Progenitor cell of endocrine pancreas (in vitro differentiated cells): Measurements from ENCODE around the gene PHYKPL. TPM values are rescaled to one million over a fixed set of nuclear protein-coding genes. Genes with fewer than 3 reads are reported as not detected.

Source experiments
- DNase-seq: peaks from one replicate; pipeline ENCODE4 v3.0.0; 2021; ENCODE audit warnings: low spot score; ENCODE audit not compliant: unreplicated experiment
- H3K27ac Mint-ChIP-seq: 2 replicates; pipeline ENCODE4 v1.8.0; 2021; ENCODE audit warnings: mild to moderate bottlenecking, moderate library complexity, mixed read lengths
- H3K27me3 Mint-ChIP-seq: 2 replicates; pipeline ENCODE4 v1.8.0; 2021; ENCODE audit warnings: mixed read lengths
- H3K36me3 Mint-ChIP-seq: 2 replicates; pipeline ENCODE4 v1.8.0; 2022; ENCODE audit warnings: mixed read lengths; ENCODE audit not compliant: insufficient read depth
- H3K4me1 Mint-ChIP-seq: 2 replicates; pipeline ENCODE4 v1.8.0; 2021; ENCODE audit warnings: low read depth, mixed read lengths
- H3K4me3 Mint-ChIP-seq: 2 replicates; pipeline ENCODE4 v1.8.0; 2021; ENCODE audit warnings: low read depth, mild to moderate bottlenecking, moderate library complexity, mixed read lengths
- H3K9me3 Mint-ChIP-seq: 2 replicates; pipeline ENCODE4 v1.8.0; 2021; ENCODE audit warnings: low read depth, mixed read lengths
- total RNA-seq: library from RNA; stranded (reverse); gene quantifications from 2 replicates; pipeline ENCODE4 v1.2.1, GENCODE V29; 2021
- TF ChIP-seq, protein P1 (sequence below): fragments of 200-600 bp; sonication (generic); IDR thresholded peaks from one replicate; pipeline ENCODE4 v1.5.0; 2021; ENCODE audit warnings: antibody characterized with exemption, mild to moderate bottlenecking; ENCODE audit not compliant: unreplicated experiment

PHYKPL gene
- total RNA-seq, 1 donor from 2014 or later, result 113 TPM

DNA sequence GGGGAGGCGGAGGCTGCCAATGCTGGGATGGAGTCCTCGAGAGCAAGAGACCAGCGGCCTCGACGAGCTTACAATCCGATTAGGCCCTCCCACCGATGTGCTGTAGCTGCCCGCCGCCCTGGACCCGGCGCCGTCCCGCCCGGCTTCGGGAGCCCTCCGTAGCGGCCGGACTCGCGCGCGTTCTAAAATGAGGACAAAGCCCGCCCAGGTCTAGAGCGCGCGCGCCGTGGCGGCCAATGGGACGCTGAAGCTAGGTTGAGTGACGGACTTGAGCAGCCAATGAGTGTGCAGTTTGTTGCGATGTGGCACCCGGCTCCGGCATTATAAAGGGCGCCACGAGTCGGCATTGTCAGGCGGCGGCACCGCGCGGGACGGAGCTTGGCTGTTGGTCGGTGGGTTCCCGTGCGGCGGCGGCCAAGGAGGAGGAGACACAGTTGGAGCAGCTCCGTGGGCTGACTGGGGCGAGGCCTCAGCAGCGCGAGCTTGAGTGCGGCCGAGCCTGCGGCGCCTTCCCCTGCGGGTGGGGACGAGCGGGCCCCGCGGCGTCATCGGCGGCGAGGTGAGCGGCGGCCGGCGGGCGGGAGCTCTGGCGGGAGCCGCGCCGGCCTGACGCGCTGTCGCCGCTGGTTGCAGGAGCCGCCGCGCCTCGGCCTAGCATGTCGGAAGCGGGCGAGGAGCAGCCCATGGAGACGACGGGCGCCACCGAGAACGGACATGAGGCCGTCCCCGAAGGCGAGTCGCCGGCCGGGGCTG, 28.2 kb downstream of the PHYKPL start, which contains the start of gene HNRNPAB:
Gene HNRNPAB, plus strand, starts transcription at position 352 of the 753 bp plus-strand sequence. Its CDS starts 305 bp downstream, at position 657.
- DNase-seq, result peak; percentile 93
- Mint-ChIP-seq H3K4me3 (peak within 1 kb of the TSS; percentile 98), H3K27me3 (peaks cover 3% of the 10 kb centered on the region), H3K9me3 (no peaks in the 10 kb centered on the region), H3K27ac (peak within 1 kb of the TSS; percentile 100), H3K36me3 (peaks cover 23% of the 10 kb centered on the region), H3K4me1 (peaks cover 20% of the 10 kb centered on the region)
- TF ChIP-seq, protein P1, sequence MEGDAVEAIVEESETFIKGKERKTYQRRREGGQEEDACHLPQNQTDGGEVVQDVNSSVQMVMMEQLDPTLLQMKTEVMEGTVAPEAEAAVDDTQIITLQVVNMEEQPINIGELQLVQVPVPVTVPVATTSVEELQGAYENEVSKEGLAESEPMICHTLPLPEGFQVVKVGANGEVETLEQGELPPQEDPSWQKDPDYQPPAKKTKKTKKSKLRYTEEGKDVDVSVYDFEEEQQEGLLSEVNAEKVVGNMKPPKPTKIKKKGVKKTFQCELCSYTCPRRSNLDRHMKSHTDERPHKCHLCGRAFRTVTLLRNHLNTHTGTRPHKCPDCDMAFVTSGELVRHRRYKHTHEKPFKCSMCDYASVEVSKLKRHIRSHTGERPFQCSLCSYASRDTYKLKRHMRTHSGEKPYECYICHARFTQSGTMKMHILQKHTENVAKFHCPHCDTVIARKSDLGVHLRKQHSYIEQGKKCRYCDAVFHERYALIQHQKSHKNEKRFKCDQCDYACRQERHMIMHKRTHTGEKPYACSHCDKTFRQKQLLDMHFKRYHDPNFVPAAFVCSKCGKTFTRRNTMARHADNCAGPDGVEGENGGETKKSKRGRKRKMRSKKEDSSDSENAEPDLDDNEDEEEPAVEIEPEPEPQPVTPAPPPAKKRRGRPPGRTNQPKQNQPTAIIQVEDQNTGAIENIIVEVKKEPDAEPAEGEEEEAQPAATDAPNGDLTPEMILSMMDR, result no peak

DNA sequence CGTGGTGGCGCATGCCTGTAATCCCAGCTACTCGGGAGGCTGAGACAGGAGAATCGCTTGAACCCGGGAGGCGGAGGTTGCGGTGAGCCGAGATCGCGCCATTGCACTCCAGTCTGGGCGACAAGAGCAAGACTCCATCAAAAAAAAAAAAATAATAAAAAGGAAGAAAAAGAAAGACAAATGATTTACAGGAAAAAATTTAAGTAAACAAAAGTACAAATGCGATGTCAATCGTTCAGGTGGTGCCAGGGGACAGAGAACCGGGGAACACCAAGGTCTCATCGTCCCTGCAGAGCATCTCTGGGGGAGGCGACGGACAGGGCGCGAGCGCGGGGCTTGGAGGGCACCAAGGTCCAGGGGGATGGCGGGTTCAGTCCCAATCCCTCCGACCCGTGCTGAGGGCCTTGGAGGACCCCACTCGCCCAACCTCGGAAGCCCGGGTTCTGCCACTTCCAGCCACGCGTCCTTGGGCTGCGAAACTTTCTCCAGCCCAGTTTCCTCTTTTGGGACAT, 28.9 kb downstream of the PHYKPL start:
- peaks cover 20% of the 10 kb centered on the region for H3K4me1 Mint-ChIP-seq
- peaks cover 3% of the 10 kb centered on the region for H3K27me3 Mint-ChIP-seq
- DNase-seq, result no peak
- H3K4me3 Mint-ChIP-seq, result peak overlapping the region; percentile 98
- peaks cover 19% of the 10 kb centered on the region for H3K36me3 Mint-ChIP-seq
- TF ChIP-seq, protein P1, result no peak
- H3K27ac Mint-ChIP-seq, result peak overlapping the region; percentile 37
- no peaks in the 10 kb centered on the region for H3K9me3 Mint-ChIP-seq

DNA sequence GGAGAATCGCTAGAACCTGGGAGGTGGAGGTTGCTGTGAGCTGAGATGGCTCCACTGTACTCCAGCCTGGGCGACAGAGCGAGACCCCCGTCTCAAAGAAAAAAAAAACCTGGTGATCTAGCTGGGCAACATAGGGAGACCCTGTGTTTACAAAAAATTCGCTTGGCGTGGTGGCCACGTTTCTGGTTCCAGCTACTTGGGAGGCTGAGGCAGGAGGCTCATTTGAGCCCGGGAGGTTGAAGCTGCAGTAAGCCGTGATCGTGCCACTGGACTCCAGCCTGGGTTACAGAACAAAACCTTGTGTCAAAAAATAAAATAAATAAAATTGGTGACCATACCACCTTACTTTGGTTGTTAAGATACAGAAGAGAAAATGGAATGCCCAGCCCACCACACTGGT, 30.1 kb downstream of the PHYKPL start:
- Mint-ChIP-seq H3K36me3 (peaks cover 14% of the 10 kb centered on the region), H3K27me3 (peaks cover 3% of the 10 kb centered on the region), H3K4me3 (peak overlapping the region; percentile 60), H3K27ac (no peak overlapping the region), H3K9me3 (no peaks in the 10 kb centered on the region), H3K4me1 (peaks cover 16% of the 10 kb centered on the region)
- no peak for DNase-seq
- TF ChIP-seq, protein P1, result no peak

DNA sequence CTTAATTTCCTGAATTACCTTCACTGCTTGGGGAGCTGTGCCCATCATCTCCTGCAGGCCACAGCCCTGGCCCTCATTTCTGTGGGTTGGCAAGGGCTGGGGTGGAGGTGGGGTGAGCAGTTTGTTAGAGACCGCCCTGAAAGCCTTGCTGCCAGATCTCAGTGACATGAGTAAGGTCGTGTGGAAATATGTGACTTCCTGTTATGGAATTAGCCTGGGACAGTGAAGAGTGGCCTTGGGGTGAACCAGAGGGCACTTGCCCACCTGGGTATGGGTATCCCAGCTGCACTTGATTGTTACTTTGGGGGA, 30.7 kb downstream of the PHYKPL start:
- peaks cover 14% of the 10 kb centered on the region for H3K36me3 Mint-ChIP-seq
- peaks cover 13% of the 10 kb centered on the region for H3K4me1 Mint-ChIP-seq
- H3K9me3 Mint-ChIP-seq, result no peaks in the 10 kb centered on the region
- H3K27ac Mint-ChIP-seq, result no peak overlapping the region
- no peak for DNase-seq
- peaks cover 3% of the 10 kb centered on the region for H3K27me3 Mint-ChIP-seq
- peak overlapping the region; percentile 58 for H3K4me3 Mint-ChIP-seq
- TF ChIP-seq, protein P1, result no peak

DNA sequence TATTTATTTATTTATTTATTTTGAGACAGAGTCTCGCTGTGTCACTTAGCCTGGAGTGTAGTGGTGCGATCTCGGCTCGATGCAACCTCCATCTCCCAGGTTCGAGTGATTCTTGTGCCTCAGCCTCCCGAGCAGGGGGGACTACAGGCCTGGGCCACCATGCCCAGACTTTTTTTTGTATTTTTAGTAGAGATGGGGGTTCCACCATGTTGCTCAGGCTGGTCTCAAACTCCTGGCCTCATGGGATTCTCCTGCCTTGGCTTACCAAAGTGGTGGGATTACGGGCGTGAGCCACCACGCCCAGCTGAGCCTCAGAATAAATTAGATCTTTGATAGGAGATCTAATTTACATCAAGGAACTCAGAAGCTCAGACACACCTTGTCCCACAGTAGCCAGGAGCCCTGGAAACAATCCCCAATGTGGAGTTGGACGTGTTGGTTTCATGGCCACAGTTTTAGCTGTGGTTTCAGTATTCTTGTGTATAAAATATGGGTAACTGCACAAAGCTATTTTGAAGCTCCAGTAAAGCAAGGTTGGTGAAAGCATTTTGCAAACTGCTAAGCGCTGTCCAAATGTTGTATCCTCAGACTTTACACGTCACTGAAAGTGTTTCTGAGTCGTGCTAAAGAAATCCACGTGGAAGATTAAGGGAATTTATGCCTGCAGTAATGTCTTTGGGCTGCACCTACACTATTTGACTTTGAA, 31.2 kb downstream of the PHYKPL start:
- Mint-ChIP-seq H3K36me3 (peaks cover 11% of the 10 kb centered on the region), H3K9me3 (no peaks in the 10 kb centered on the region), H3K4me1 (peaks cover 9% of the 10 kb centered on the region), H3K27me3 (peaks cover 3% of the 10 kb centered on the region), H3K4me3 (no peak overlapping the region), H3K27ac (no peak overlapping the region)
- TF ChIP-seq, protein P1, result no peak
- no peak for DNase-seq
